ENCODE data around the gene PHF2. TPM values are rescaled to one million over a fixed set of nuclear protein-coding genes. Genes with fewer than 3 reads are reported as not detected.

The PHF2 gene
- total and polyA plus RNA-seq, 9 of the 15 experiments (the other 6 are each of a cell fraction or from before 2014, with no cell fraction given) = 0.37 to 14.4 (median 8.1) TPM

DNA sequence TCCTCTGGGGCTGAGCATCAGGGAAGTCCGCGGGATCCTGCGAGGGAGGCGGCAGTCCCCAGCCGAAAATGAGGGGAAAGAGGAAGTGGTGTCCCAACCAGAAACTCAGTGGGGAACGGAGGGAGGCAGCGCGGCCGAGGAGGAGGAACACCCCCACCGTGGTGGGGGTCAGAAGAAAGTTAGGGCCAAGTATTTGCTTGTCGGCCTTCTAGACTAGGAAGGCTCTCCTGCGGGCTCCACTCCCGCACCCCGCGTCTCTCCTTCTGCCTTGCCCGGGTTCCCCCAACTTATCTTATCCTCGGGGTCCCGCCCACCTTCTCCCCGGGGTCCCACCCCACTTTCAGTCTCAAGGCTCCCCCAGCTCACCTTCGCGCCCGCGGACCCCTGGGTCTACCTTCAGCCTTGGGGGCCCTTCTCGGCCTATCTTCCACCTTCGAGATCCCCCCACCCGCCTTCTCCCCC, 557 bp upstream of the PHF2 start (continued):
- TF ChIP-seq ZC3H4 (CRISPR knock-in tag; IDR thresholded peaks at IDR 0.05; ENCODE audit: borderline replicate concordance) (no peak), YBX1 (IDR thresholded peaks at IDR 0.05) (no peak), TBP (optimal IDR thresholded peaks at IDR 0.05; ENCODE audit: low read depth, low read length) (peak; percentile 61), NBN (IDR thresholded peaks at IDR 0.05; ENCODE audit: low read depth) (no peak), CTBP1 (IDR thresholded peaks at IDR 0.05; ENCODE audit: borderline replicate concordance) (peak; percentile 63; the same call in 1 of the 2 replicates), ZEB2 (IDR thresholded peaks at IDR 0.05) (no peak), ZNF133 (CRISPR knock-in tag; IDR thresholded peaks at IDR 0.05) (no peak)
- TF ChIP-seq, protein P1, sequence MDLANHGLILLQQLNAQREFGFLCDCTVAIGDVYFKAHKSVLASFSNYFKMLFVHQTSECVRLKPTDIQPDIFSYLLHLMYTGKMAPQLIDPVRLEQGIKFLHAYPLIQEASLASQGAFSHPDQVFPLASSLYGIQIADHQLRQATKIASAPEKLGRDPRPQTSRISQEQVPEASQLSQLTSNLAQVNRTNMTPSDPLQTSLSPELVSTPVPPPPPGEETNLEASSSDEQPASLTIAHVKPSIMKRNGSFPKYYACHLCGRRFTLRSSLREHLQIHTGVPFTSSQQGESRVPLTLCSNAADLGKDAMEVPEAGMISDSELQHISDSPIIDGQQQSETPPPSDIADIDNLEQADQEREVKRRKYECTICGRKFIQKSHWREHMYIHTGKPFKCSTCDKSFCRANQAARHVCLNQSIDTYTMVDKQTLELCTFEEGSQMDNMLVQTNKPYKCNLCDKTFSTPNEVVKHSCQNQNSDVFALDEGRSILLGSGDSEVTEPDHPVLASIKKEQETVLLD (IDR thresholded peaks at IDR 0.05) = no peak
- TF ChIP-seq, protein P2, sequence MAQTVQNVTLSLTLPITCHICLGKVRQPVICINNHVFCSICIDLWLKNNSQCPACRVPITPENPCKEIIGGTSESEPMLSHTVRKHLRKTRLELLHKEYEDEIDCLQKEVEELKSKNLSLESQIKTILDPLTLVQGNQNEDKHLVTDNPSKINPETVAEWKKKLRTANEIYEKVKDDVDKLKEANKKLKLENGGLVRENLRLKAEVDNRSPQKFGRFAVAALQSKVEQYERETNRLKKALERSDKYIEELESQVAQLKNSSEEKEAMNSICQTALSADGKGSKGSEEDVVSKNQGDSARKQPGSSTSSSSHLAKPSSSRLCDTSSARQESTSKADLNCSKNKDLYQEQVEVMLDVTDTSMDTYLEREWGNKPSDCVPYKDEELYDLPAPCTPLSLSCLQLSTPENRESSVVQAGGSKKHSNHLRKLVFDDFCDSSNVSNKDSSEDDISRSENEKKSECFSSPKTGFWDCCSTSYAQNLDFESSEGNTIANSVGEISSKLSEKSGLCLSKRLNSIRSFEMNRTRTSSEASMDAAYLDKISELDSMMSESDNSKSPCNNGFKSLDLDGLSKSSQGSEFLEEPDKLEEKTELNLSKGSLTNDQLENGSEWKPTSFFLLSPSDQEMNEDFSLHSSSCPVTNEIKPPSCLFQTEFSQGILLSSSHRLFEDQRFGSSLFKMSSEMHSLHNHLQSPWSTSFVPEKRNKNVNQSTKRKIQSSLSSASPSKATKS (CRISPR knock-in tag; IDR thresholded peaks at IDR 0.05) = no peak
- TF ChIP-seq, protein P3, sequence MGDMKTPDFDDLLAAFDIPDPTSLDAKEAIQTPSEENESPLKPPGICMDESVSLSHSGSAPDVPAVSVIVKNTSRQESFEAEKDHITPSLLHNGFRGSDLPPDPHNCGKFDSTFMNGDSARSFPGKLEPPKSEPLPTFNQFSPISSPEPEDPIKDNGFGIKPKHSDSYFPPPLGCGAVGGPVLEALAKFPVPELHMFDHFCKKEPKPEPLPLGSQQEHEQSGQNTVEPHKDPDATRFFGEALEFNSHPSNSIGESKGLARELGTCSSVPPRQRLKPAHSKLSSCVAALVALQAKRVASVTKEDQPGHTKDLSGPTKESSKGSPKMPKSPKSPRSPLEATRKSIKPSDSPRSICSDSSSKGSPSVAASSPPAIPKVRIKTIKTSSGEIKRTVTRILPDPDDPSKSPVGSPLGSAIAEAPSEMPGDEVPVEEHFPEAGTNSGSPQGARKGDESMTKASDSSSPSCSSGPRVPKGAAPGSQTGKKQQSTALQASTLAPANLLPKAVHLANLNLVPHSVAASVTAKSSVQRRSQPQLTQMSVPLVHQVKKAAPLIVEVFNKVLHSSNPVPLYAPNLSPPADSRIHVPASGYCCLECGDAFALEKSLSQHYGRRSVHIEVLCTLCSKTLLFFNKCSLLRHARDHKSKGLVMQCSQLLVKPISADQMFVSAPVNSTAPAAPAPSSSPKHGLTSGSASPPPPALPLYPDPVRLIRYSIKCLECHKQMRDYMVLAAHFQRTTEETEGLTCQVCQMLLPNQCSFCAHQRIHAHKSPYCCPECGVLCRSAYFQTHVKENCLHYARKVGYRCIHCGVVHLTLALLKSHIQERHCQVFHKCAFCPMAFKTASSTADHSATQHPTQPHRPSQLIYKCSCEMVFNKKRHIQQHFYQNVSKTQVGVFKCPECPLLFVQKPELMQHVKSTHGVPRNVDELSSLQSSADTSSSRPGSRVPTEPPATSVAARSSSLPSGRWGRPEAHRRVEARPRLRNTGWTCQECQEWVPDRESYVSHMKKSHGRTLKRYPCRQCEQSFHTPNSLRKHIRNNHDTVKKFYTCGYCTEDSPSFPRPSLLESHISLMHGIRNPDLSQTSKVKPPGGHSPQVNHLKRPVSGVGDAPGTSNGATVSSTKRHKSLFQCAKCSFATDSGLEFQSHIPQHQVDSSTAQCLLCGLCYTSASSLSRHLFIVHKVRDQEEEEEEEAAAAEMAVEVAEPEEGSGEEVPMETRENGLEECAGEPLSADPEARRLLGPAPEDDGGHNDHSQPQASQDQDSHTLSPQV (IDR thresholded peaks at IDR 0.05) = no peak
- TF ChIP-seq, protein P4, sequence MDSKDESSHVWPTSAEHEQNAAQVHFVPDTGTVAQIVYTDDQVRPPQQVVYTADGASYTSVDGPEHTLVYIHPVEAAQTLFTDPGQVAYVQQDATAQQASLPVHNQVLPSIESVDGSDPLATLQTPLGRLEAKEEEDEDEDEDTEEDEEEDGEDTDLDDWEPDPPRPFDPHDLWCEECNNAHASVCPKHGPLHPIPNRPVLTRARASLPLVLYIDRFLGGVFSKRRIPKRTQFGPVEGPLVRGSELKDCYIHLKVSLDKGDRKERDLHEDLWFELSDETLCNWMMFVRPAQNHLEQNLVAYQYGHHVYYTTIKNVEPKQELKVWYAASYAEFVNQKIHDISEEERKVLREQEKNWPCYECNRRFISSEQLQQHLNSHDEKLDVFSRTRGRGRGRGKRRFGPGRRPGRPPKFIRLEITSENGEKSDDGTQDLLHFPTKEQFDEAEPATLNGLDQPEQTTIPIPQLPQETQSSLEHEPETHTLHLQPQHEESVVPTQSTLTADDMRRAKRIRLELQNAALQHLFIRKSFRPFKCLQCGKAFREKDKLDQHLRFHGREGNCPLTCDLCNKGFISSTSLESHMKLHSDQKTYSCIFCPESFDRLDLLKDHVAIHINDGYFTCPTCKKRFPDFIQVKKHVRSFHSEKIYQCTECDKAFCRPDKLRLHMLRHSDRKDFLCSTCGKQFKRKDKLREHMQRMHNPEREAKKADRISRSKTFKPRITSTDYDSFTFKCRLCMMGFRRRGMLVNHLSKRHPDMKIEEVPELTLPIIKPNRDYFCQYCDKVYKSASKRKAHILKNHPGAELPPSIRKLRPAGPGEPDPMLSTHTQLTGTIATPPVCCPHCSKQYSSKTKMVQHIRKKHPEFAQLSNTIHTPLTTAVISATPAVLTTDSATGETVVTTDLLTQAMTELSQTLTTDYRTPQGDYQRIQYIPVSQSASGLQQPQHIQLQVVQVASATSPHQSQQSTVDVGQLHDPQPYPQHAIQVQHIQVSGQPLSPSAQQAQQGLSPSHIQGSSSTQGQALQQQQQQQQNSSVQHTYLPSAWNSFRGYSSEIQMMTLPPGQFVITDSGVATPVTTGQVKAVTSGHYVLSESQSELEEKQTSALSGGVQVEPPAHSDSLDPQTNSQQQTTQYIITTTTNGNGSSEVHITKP (IDR thresholded peaks at IDR 0.05; ENCODE audit: partially characterized antibody) = peak; percentile 73
- TF ChIP-seq, protein P5, sequence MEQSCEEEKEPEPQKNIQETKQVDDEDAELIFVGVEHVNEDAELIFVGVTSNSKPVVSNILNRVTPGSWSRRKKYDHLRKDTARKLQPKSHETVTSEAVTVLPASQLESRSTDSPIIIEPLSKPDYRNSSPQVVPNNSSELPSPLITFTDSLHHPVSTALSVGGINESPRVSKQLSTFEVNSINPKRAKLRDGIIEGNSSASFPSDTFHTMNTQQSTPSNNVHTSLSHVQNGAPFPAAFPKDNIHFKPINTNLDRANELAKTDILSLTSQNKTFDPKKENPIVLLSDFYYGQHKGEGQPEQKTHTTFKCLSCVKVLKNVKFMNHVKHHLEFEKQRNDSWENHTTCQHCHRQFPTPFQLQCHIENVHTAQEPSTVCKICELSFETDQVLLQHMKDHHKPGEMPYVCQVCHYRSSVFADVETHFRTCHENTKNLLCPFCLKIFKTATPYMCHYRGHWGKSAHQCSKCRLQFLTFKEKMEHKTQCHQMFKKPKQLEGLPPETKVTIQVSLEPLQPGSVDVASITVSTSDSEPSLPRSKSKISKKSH (CRISPR knock-in tag; IDR thresholded peaks at IDR 0.05) = no peak
- TF ChIP-seq, protein P6, sequence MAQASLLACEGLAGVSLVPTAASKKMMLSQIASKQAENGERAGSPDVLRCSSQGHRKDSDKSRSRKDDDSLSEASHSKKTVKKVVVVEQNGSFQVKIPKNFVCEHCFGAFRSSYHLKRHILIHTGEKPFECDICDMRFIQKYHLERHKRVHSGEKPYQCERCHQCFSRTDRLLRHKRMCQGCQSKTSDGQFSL (CRISPR knock-in tag; IDR thresholded peaks at IDR 0.05) = peak; percentile 58; the same call in 1 of the 2 replicates
- TF ChIP-seq, protein P6 (tag; IDR thresholded peaks at IDR 0.05) = peak in 1 of 2 experiments; percentile 61; a peak in 1 of 4 replicates
